IMR-90 (cell line): ENCODE data around the gene ARNT2. TPM values are rescaled to one million over a fixed set of nuclear protein-coding genes. Genes with fewer than 3 reads are reported as not detected.
A peak's percentile ranks its signal among the peaks of the same experiment; 100 is the strongest.

Source experiments
- ATAC-seq: fragments of 200-7000 bp; cut with Tn5 transposase; 2 replicates; pipeline ENCODE4 v1.9.1; 2020; ENCODE audit warnings: low read depth, mild to moderate bottlenecking, moderate library complexity
- BruUV-seq: library from RNA; stranded (reverse); fragments of 400-500 nt; replicated peaks from 2 replicates; lab custom pipeline; 2021; lab: Mats Ljungman, UMichigan
- CTCF ChIA-PET: fragments of 300-600 bp; formaldehyde crosslinking; extraction: SDS; loops from one replicate; lab custom pipeline; 2021; ENCODE audit warnings: antibody characterized with exemption; lab: Yijun Ruan, JAX
- POLR2A ChIA-PET: fragments of 300-600 bp; sonication (Branson Sonifier 250); formaldehyde crosslinking; loops from one replicate; lab custom pipeline; 2022; ENCODE audit warnings: antibody characterized with exemption; ENCODE audit not compliant: unreplicated experiment; lab: Charles Lee
- DNase-seq: peaks from one replicate; pipeline ENCODE4 v3.0.0; 2013
- H2AFZ ChIP-seq: replicated peaks from 2 replicates; pipeline ENCODE3; 2013; ENCODE audit warnings: low read length, mild to moderate bottlenecking; ENCODE audit not compliant: poor library complexity
- H2AK5ac ChIP-seq: 2 replicates; pipeline ENCODE4 v1.6.1; 2013; ENCODE audit warnings: low read depth, low read length, inconsistent platforms
- H2AK9ac ChIP-seq: replicated peaks from 2 replicates; pipeline ENCODE3; 2013; ENCODE audit warnings: mild to moderate bottlenecking, low read depth, low read length, moderate library complexity; ENCODE audit not compliant: poor library complexity
- H2BK120ac ChIP-seq: 2 replicates; pipeline ENCODE4 v1.6.1; 2013; ENCODE audit warnings: low read depth, low read length, inconsistent platforms
- H2BK15ac ChIP-seq: 3 replicates; pipeline ENCODE4 v1.6.1; 2013; ENCODE audit warnings: low read depth, low read length, inconsistent platforms
- H2BK20ac ChIP-seq: 2 replicates; pipeline ENCODE4 v1.6.1; 2013; ENCODE audit warnings: low read depth, mild to moderate bottlenecking, inconsistent platforms, low read length, moderate library complexity
- H2BK5ac ChIP-seq: 2 replicates; pipeline ENCODE4 v1.6.1; 2013; ENCODE audit warnings: mild to moderate bottlenecking, low read depth, low read length, inconsistent platforms; ENCODE audit not compliant: poor library complexity, severe bottlenecking
- H3K14ac ChIP-seq: replicated peaks from 2 replicates; pipeline ENCODE4 v1.6.1; 2013; ENCODE audit warnings: low read depth, low read length, inconsistent platforms
- H3K18ac ChIP-seq: 2 replicates; pipeline ENCODE4 v1.6.1; 2013; ENCODE audit warnings: low read depth, low read length, control low read depth
- H3K23ac ChIP-seq: 2 replicates; pipeline ENCODE4 v1.6.1; 2013; ENCODE audit warnings: low read depth, low read length, inconsistent platforms
- H3K27ac ChIP-seq: 2 replicates; pipeline ENCODE4 v1.5.1; 2013; ENCODE audit warnings: mild to moderate bottlenecking, control low read depth, low read length; ENCODE audit not compliant: insufficient read depth
- H3K27me3 ChIP-seq: 2 replicates; pipeline ENCODE4 v1.6.1; 2013; ENCODE audit warnings: low read length; ENCODE audit not compliant: control insufficient read depth, insufficient read depth
- H3K36me3 ChIP-seq: 2 replicates; pipeline ENCODE4 v1.6.1; 2013; ENCODE audit warnings: low read length, mixed read lengths; ENCODE audit not compliant: control insufficient read depth, insufficient read depth
- H3K4ac ChIP-seq: 2 replicates; pipeline ENCODE4 v1.6.1; 2013; ENCODE audit warnings: low read depth, low read length, inconsistent platforms
- H3K4me1 ChIP-seq: 2 replicates; pipeline ENCODE4 v1.6.1; 2013; ENCODE audit warnings: low read length, mixed read lengths; ENCODE audit not compliant: control insufficient read depth, insufficient read depth
- H3K4me2 ChIP-seq: 2 replicates; pipeline ENCODE4 v1.6.1; 2013; ENCODE audit warnings: low read depth, mild to moderate bottlenecking, control low read depth, low read length, moderate library complexity
- H3K4me3 ChIP-seq: 2 replicates; pipeline ENCODE4 v1.5.1; 2013; ENCODE audit warnings: low read depth, mild to moderate bottlenecking, control low read depth, low read length, moderate library complexity; ENCODE audit not compliant: insufficient read depth
- H3K56ac ChIP-seq: 2 replicates; pipeline ENCODE4 v1.6.1; 2013; ENCODE audit warnings: low read length, inconsistent platforms; ENCODE audit not compliant: insufficient read depth; ENCODE audit errors: extremely low read depth
- H3K79me1 ChIP-seq, 2 experiments: 2 replicates each; pipeline ENCODE4 v1.6.1; 2013; ENCODE audit warnings: low read length in 2 of 2, inconsistent platforms in 1 of 2, low read depth in 1 of 2
- H3K9ac ChIP-seq: 2 replicates; pipeline ENCODE4 v1.6.1; 2013; ENCODE audit warnings: low read depth, low read length, control low read depth
- H3K9me1 ChIP-seq: 2 replicates; pipeline ENCODE4 v1.6.1; 2013; ENCODE audit warnings: low read length, inconsistent platforms; ENCODE audit not compliant: insufficient read depth
- H3K9me3 ChIP-seq: 2 replicates; pipeline ENCODE4 v1.6.1; 2013; ENCODE audit warnings: low read length; ENCODE audit not compliant: control insufficient read depth, insufficient read depth
- H4K20me1 ChIP-seq: 2 replicates; pipeline ENCODE4 v1.6.1; 2013; ENCODE audit warnings: low read length, inconsistent platforms; ENCODE audit not compliant: insufficient read depth
- H4K5ac ChIP-seq: 2 replicates; pipeline ENCODE4 v1.6.1; 2013; ENCODE audit warnings: mild to moderate bottlenecking, low read depth, low read length, control low read depth
- H4K8ac ChIP-seq, 2 experiments: 2 replicates each; pipeline ENCODE4 v1.6.1; 2013; ENCODE audit warnings: low read depth in 2 of 2, low read length in 2 of 2, control low read depth in 1 of 2, inconsistent platforms in 1 of 2
- H4K91ac ChIP-seq: 2 replicates; pipeline ENCODE4 v1.6.1; 2013; ENCODE audit warnings: low read depth, low read length, inconsistent platforms; ENCODE audit not compliant: insufficient read depth
- CEBPB ChIP-seq: IDR thresholded peaks from 2 replicates; pipeline ENCODE4 v1.6.1; 2012; ENCODE audit warnings: low read depth, low read length, improper control_type of control experiment
- RCOR1 ChIP-seq: IDR thresholded peaks from 2 replicates; pipeline ENCODE4 v1.6.1; 2012; ENCODE audit warnings: mild to moderate bottlenecking, low read length, improper control_type of control experiment; ENCODE audit not compliant: insufficient replicate concordance
- WGBS, 2 experiments: methylation state at CpG; one replicate each; pipeline versions ENCODE4 v1.1.5 to v1.1.7; 2013; ENCODE audit warnings: missing lambda C conversion rate in 2 of 2; ENCODE audit not compliant: insufficient read length in 1 of 2; ENCODE audit errors: extremely low coverage in 2 of 2; 5-methylcytosine and 5-hydroxymethylcytosine counted together
- dilution Hi-C: fragments of 300-500 bp; cut with HindIII; formaldehyde crosslinking; loops from one replicate; pipeline ENCODE4 v1.14.3; 2018; ENCODE audit warnings: low sequenced_read_pairs; ENCODE audit not compliant: unreplicated experiment
- in situ Hi-C: fragments of 300-500 bp; cut with MboI; formaldehyde crosslinking; loops from 3 replicates; pipeline ENCODE4 v1.14.3; 2019; ENCODE audit warnings: low sequenced_read_pairs, inconsistent platforms, mixed read lengths
- intact Hi-C: fragments of 100-400 bp; cut with micrococcal nuclease; formaldehyde crosslinking; loops from 2 replicates; pipeline ENCODE4 v1.10.0; 2022
- polyA plus RNA-seq, 3 experiments: library from polyadenylated mRNA; depleted of rRNA; stranded (reverse); fragments of >200 nt; gene quantifications; 2 replicates each; pipeline ENCODE4 v1.2.3, GENCODE V29; 2012; ENCODE audit warnings: low replicate concordance in 1 of 3
- total RNA-seq: library from RNA; depleted of rRNA; stranded (reverse); fragments of >200 nt; gene quantifications from 2 replicates; pipeline ENCODE4 v1.2.3, GENCODE V29; 2012

The ARNT2 gene
- total and polyA plus RNA-seq, 2 of the 4 experiments (the other 2 are of a cell fraction), result 18.2 to 19.0 TPM

DNA sequence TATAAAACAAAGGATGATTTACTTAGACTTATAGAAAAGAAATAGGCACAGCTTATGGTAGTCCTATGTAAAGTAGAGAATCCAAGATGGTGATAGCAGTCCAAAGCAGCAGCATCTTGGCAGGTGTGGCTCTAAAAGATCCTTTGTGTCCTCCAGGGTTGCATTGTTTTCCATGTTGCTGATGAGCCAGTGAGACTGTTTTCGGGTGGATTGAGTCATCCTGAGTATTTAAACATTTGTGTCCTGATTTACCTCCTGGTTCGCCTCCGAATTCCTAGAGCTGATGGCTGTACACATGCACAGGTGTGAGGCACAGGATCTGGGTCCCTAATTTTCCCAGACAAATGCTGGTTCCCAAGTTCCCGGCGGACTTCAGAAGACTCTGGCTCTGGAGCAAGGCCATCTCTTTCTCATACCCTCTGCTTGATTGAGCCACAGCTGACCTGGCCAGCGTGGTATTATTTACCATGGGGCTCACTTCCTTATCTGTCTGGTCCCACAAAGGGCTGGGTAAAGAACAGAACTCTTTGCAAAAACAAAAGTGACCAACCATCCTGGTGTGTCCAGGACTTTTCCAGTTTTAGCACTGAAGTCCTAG is 51.0 kb downstream of the ARNT2 start:
- intact Hi-C loops, result loop anchor here (1.0 to 5.0 kb wide), 5 partner anchors 36 to 516 kb away; no protein-coding TSS in a partner anchor
- peak; percentile 31 for DNase-seq
- no peak overlapping the region for H3K4me3 ChIP-seq
- H3K4me1 ChIP-seq, result peaks cover 20% of the 10 kb centered on the region
- no peaks in the 10 kb centered on the region for H3K9me3 ChIP-seq
- peak overlapping the region; percentile 91 for H3K4ac ChIP-seq
- H3K23ac ChIP-seq, result peak overlapping the region; percentile 66
- H2AFZ ChIP-seq, result no peak overlapping the region
- no peaks in the 10 kb centered on the region for H4K20me1 ChIP-seq
- H4K5ac ChIP-seq, result peak overlapping the region; percentile 20
- peak; percentile 48 for ATAC-seq
- peak overlapping the region; percentile 86 for H4K91ac ChIP-seq
- peak overlapping the region; percentile 38 for H2AK9ac ChIP-seq
- peaks cover 17% of the 10 kb centered on the region for H3K9me1 ChIP-seq
- H3K79me1 ChIP-seq, result peaks cover 5 to 21% of the 10 kb centered on the region in 2 experiments; a peak in 2 of 4 replicates
- in situ Hi-C loops, result loop anchor here (5.0 kb wide), 3 partner anchors 112 to 512 kb away; partner anchors contain the start of gene CEMIP
- no TSS peak for BruUV-seq
- POLR2A ChIA-PET, result interaction anchor here (1.0 kb wide), 1 partner anchor 321 kb away, joined by 3 read pairs; no protein-coding TSS in a partner anchor
- peak overlapping the region; percentile 54 for H3K18ac ChIP-seq
- CTCF ChIA-PET, result interaction anchor here (0.6 to 3.6 kb wide), 14 partner anchors 10 to 515 kb away, joined by 3 to 25 read pairs (median 3); partner anchors contain the start of gene CEMIP
- peak overlapping the region; percentile 99 for H2BK120ac ChIP-seq
- H4K8ac ChIP-seq, result peak overlapping the region; percentile 24 to 67; a peak in 3 of 4 replicates
- TF ChIP-seq RCOR1 (no peak), CEBPB (0 out of 2 replicates have a peak, but pooled peaks have one; percentile 0)
- 65% methylated on average over 2 of the region's 6 CpGs; no CpG with 5 or more reads in 1 of the 2 experiments for WGBS, 2 experiments
- H3K36me3 ChIP-seq, result peaks cover 2% of the 10 kb centered on the region; the same call in 1 of the 2 replicates
- peak overlapping the region; percentile 69 for H3K14ac ChIP-seq
- peak overlapping the region; percentile 56 for H2AK5ac ChIP-seq
- peak overlapping the region; percentile 54 for H3K4me2 ChIP-seq
- peak overlapping the region; percentile 87 for H2BK5ac ChIP-seq
- peak overlapping the region; percentile 41; the same call in 2 of the 3 replicates for H2BK15ac ChIP-seq
- H3K56ac ChIP-seq, result peak overlapping the region; percentile 78; the same call in 1 of the 2 replicates
- H3K27ac ChIP-seq, result peak overlapping the region; percentile 79
- H2BK20ac ChIP-seq, result peak overlapping the region; percentile 90
- H3K9ac ChIP-seq, result peak overlapping the region; percentile 26
- dilution Hi-C loops, result no loop called here
- no peaks in the 10 kb centered on the region for H3K27me3 ChIP-seq
